Mucosa of descending colon (tissue), 3 donors: ENCODE measurements around the gene NRG3. TPM values are rescaled to one million over a fixed set of nuclear protein-coding genes. Genes with fewer than 3 reads are reported as not detected.
"Not testable (repeated sequence)": the region's sequence is repeated elsewhere in the genome, so short reads cannot be mapped to it uniquely, and the experiment has no call there.

Source experiments
- ATAC-seq: fragments of 200-7000 bp; cut with Tn5 transposase; one replicate; pipeline ENCODE4 v1.9.1; 2020; ENCODE audit warnings: mild to moderate bottlenecking, moderate library complexity
- DNase-seq, 3 donors: peaks; one replicate each; pipeline ENCODE4 v3.0.0-alpha.2; 2020
- H3K36me3 ChIP-seq: fragments of 200-600 bp; one replicate; pipeline ENCODE4 v1.8.0; 2021; ENCODE audit warnings: low read depth, mild to moderate bottlenecking
- H3K4me1 ChIP-seq: fragments of 200-600 bp; one replicate; pipeline ENCODE4 v1.8.0; 2021; ENCODE audit warnings: low read depth, mild to moderate bottlenecking
- H3K4me3 ChIP-seq: fragments of 200-600 bp; one replicate; pipeline ENCODE4 v1.8.0; 2021; ENCODE audit warnings: mild to moderate bottlenecking
- H3K9me3 ChIP-seq: fragments of 200-600 bp; one replicate; pipeline ENCODE4 v1.8.0; 2021; ENCODE audit warnings: mild to moderate bottlenecking
- CTCF ChIP-seq: fragments of 200-600 bp; IDR thresholded peaks from one replicate; pipeline ENCODE4 v1.8.0; 2022; ENCODE audit warnings: antibody characterized with exemption, mild to moderate bottlenecking
- intact Hi-C, 2 donors: fragments of 100-400 bp; cut with DNase I in 1 of 2; cut with micrococcal nuclease in 1 of 2; formaldehyde crosslinking; loops; one replicate each; pipeline versions ENCODE4 v1.11.0 to v1.11.1; 2022; cut with DNase I, micrococcal nuclease
- total RNA-seq, 3 donors: library from RNA; stranded (reverse); fragmentation: NEBNext Ultra II Directional in 2 of 3; extraction: Animal tissue kit (Norgen Biotek cat#: 25700) in 2 of 3; gene quantifications; one replicate each; pipeline versions ENCODE4 v1.2.1 to v1.2.4, GENCODE V29; 2021 to 2023
- donor health status: DM: no; HTN: no; CAD: no; lungs with moderate emphysema.
- donor health status: DM: no; HTN: no; CAD: no.
- donor health status: DM: no; HTN: yes; CAD: no.

The NRG3 gene
- total RNA-seq, 3 donors from 2014 or later, result 0.12 to 0.73 (median 0.23) TPM

GRCh38 chr10:82986216-82986615 lies 1111.2 kb downstream of the NRG3 start:
- no peak overlapping the region for H3K4me3 ChIP-seq
- ATAC-seq, result no peak
- no peaks in the 10 kb centered on the region for H3K36me3 ChIP-seq
- H3K4me1 ChIP-seq, result no peaks in the 10 kb centered on the region
- no peak for TF ChIP-seq CTCF
- H3K9me3 ChIP-seq, result no peaks in the 10 kb centered on the region
- intact Hi-C loops, result no loop called here
- DNase-seq, result no peak

- H3K4me3 ChIP-seq, H3K4me1 ChIP-seq, H3K36me3 ChIP-seq, H3K9me3 ChIP-seq, DNase-seq, ATAC-seq, intact Hi-C loops: not testable (repeated sequence)
Measured at GRCh38 chr10:83006479-83006878, 1131.5 kb downstream of the NRG3 start.

- Histone ChIP-seq H3K4me3 (no peak overlapping the region), H3K4me1 (no peaks in the 10 kb centered on the region), H3K36me3 (no peaks in the 10 kb centered on the region), H3K9me3 (peaks cover 2% of the 10 kb centered on the region)
- intact Hi-C loops, result no loop called here
- no peak for DNase-seq
- ATAC-seq, result no peak
- TF ChIP-seq CTCF, result no peak
Measured at GRCh38 chr10:83007510-83007909, 1132.5 kb downstream of the NRG3 start.

GRCh38 chr10:83012866-83013265 lies 1137.9 kb downstream of the NRG3 start:
- intact Hi-C loops, result no loop called here
- Histone ChIP-seq H3K9me3 (peaks cover 5% of the 10 kb centered on the region), H3K36me3 (no peaks in the 10 kb centered on the region), H3K4me3 (no peak overlapping the region), H3K4me1 (no peaks in the 10 kb centered on the region)
- DNase-seq (no peak), ATAC-seq (no peak)
- TF ChIP-seq CTCF, result no peak

- intact Hi-C loops, result no loop called here
- Histone ChIP-seq H3K4me3 (no peak overlapping the region), H3K36me3 (no peaks in the 10 kb centered on the region), H3K9me3 (peaks cover 21% of the 10 kb centered on the region), H3K4me1 (no peaks in the 10 kb centered on the region)
- ATAC-seq (no peak), DNase-seq (no peak)
- TF ChIP-seq CTCF, result no peak
Measured at GRCh38 chr10:83017076-83017867, 1142.3 kb downstream of the NRG3 start.

GRCh38 chr10:83023662-83024061 lies 1148.7 kb downstream of the NRG3 start:
- Histone ChIP-seq H3K36me3 (no peaks in the 10 kb centered on the region), H3K4me3 (no peak overlapping the region), H3K4me1 (no peaks in the 10 kb centered on the region), H3K9me3 (peaks cover 22% of the 10 kb centered on the region)
- intact Hi-C loops, result no loop called here
- ATAC-seq (no peak), DNase-seq (no peak)
- no peak for TF ChIP-seq CTCF
